NCI-H128 (cell line): ENCODE measurements around the gene OR13G1.
"Not testable (repeated sequence)": the region's sequence is repeated elsewhere in the genome, so short reads cannot be mapped to it uniquely, and the experiment has no call there.

Source experiments
- DNase-seq: peaks from one replicate; lab custom pipeline; 2025; ENCODE audit not compliant: unreplicated experiment; lab: John Stamatoyannopoulos, UW

OR13G1 gene

GRCh38 chr1:247679639-247680038, at the start of gene OR13G1:
Gene OR13G1 (minus strand): TSS chr1:247679739. CDS start chr1:247673041, 6,698 bp downstream.
- no peak for DNase-seq

- DNase-seq: no peak
Measured at GRCh38 chr1:247721222-247721621, 41.7 kb upstream of the OR13G1 start.

GRCh38 chr1:247716546-247716945, 37.0 kb upstream of the OR13G1 start, which contains the start of gene OR6F1:
Gene OR6F1 (minus strand): TSS chr1:247716646. CDS start chr1:247712755, 3,891 bp downstream.
- no peak for DNase-seq

GRCh38 chr1:247713753-247714152, 34.2 kb upstream of the OR13G1 start:
- no peak for DNase-seq

GRCh38 chr1:247710681-247711080, 31.1 kb upstream of the OR13G1 start:
- DNase-seq: not testable (repeated sequence)

- DNase-seq: no peak
Measured at GRCh38 chr1:247701338-247701737, 21.8 kb upstream of the OR13G1 start.

GRCh38 chr1:247681288-247681897, 1.9 kb upstream of the OR13G1 start:
- no peak for DNase-seq

GRCh38 chr1:247680171-247680570, 632 bp upstream of the OR13G1 start:
- DNase-seq: no peak

GRCh38 chr1:247669225-247669624, 10.3 kb downstream of the OR13G1 start:
- no peak for DNase-seq

- DNase-seq: no peak
Measured at GRCh38 chr1:247656221-247656875, 23.2 kb downstream of the OR13G1 start.

GRCh38 chr1:247653040-247653439, 26.5 kb downstream of the OR13G1 start:
- DNase-seq: no peak

- peak; percentile 22 for DNase-seq
Measured at GRCh38 chr1:247647864-247648263, 31.7 kb downstream of the OR13G1 start.

GRCh38 chr1:247646867-247647266, 32.7 kb downstream of the OR13G1 start:
- DNase-seq: no peak

GRCh38 chr1:247642742-247643141, 36.8 kb downstream of the OR13G1 start:
- no peak for DNase-seq

- no peak for DNase-seq
Measured at GRCh38 chr1:247639381-247639981, 40.1 kb downstream of the OR13G1 start.

- no peak for DNase-seq
Measured at GRCh38 chr1:247638781-247639180, 40.8 kb downstream of the OR13G1 start.

GRCh38 chr1:247638011-247638410, 41.5 kb downstream of the OR13G1 start:
- DNase-seq: no peak

GRCh38 chr1:247627951-247628350, 51.6 kb downstream of the OR13G1 start:
- no peak for DNase-seq
